GM19324 (cell line): ENCODE measurements around the gene GMPPA.

ENCODE experiments used
- ATAC-seq: cut with Tn5 transposase; IDR thresholded peaks from one replicate; pipeline ENCODE4 v1.9.1; 2021; ENCODE audit warnings: mild to moderate bottlenecking, moderate library complexity; ENCODE audit not compliant: unreplicated experiment, low FRiP score

GMPPA gene

GRCh38 chr2:219515874-219516629, 17.4 kb downstream of the GMPPA start:
- no peak for ATAC-seq

GRCh38 chr2:219516888-219517287, 18.2 kb downstream of the GMPPA start:
- no peak for ATAC-seq

GRCh38 chr2:219517954-219518778, 19.5 kb downstream of the GMPPA start:
- ATAC-seq, result no peak

- no peak for ATAC-seq
Observed at GRCh38 chr2:219519526-219519916, 20.8 kb downstream of the GMPPA start.

GRCh38 chr2:219520079-219520478, 21.4 kb downstream of the GMPPA start:
- ATAC-seq, result no peak

GRCh38 chr2:219521066-219521880, 22.6 kb downstream of the GMPPA start:
- no peak for ATAC-seq

GRCh38 chr2:219522111-219523030, 23.7 kb downstream of the GMPPA start:
- ATAC-seq, result no peak

- no peak for ATAC-seq
Observed at GRCh38 chr2:219523031-219523671, 24.5 kb downstream of the GMPPA start.

GRCh38 chr2:219524817-219525216, 26.1 kb downstream of the GMPPA start:
- no peak for ATAC-seq

- ATAC-seq, result no peak
Observed at GRCh38 chr2:219525533-219526232, 27.0 kb downstream of the GMPPA start.

- ATAC-seq, result no peak
Observed at GRCh38 chr2:219526320-219527075, 27.8 kb downstream of the GMPPA start.

- ATAC-seq, result no peak
Observed at GRCh38 chr2:219527076-219527394, 28.3 kb downstream of the GMPPA start.

GRCh38 chr2:219527472-219527871, 28.8 kb downstream of the GMPPA start:
- no peak for ATAC-seq

GRCh38 chr2:219530048-219530963, 31.6 kb downstream of the GMPPA start:
- ATAC-seq, result no peak

GRCh38 chr2:219531639-219532377, 33.1 kb downstream of the GMPPA start:
- ATAC-seq, result no peak

GRCh38 chr2:219532378-219532649, 33.6 kb downstream of the GMPPA start:
- ATAC-seq, result no peak
